CD4-positive, alpha-beta T cell treated with Interleukin-6 at 100 ng/mL for 8 hours (primary cell): ENCODE results near the gene ITPR2.
"Not testable (repeated sequence)": the region's sequence is repeated elsewhere in the genome, so short reads cannot be mapped to it uniquely, and the experiment has no call there.

Source experiments
- DNase-seq: peaks from one replicate; pipeline ENCODE4 v3.0.0-alpha.2; 2020; ENCODE audit warnings: mixed read lengths, low spot score

The ITPR2 gene

GRCh38 chr12:26659930-26660329, 173.1 kb downstream of the ITPR2 start:
- DNase-seq = no peak

- no peak for DNase-seq
These were observed 174.0 kb downstream of the ITPR2 start for GRCh38 chr12:26658991-26659390.

GRCh38 chr12:26654623-26655022, 178.4 kb downstream of the ITPR2 start:
- no peak for DNase-seq

GRCh38 chr12:26651566-26652188, 181.3 kb downstream of the ITPR2 start:
- no peak for DNase-seq

GRCh38 chr12:26651036-26651435, 182.0 kb downstream of the ITPR2 start:
- no peak for DNase-seq

GRCh38 chr12:26648999-26649398, 184.0 kb downstream of the ITPR2 start:
- DNase-seq = no peak

GRCh38 chr12:26648584-26648983, 184.4 kb downstream of the ITPR2 start:
- DNase-seq = no peak

- no peak for DNase-seq
These were observed 184.9 kb downstream of the ITPR2 start for GRCh38 chr12:26648066-26648465.

- no peak for DNase-seq
These were observed 185.9 kb downstream of the ITPR2 start for GRCh38 chr12:26647088-26647487.

GRCh38 chr12:26646571-26646970, 186.4 kb downstream of the ITPR2 start:
- no peak for DNase-seq

- not testable (repeated sequence) for DNase-seq
These were observed 188.6 kb downstream of the ITPR2 start for GRCh38 chr12:26644376-26644775.

- no peak for DNase-seq
These were observed 189.3 kb downstream of the ITPR2 start for GRCh38 chr12:26643532-26644315.

- no peak for DNase-seq
These were observed 190.6 kb downstream of the ITPR2 start for GRCh38 chr12:26642361-26642760.

GRCh38 chr12:26636710-26637328, 196.2 kb downstream of the ITPR2 start:
- no peak for DNase-seq

GRCh38 chr12:26633591-26634210, 199.3 kb downstream of the ITPR2 start:
- DNase-seq = no peak

GRCh38 chr12:26632756-26633155, 200.2 kb downstream of the ITPR2 start:
- no peak for DNase-seq

GRCh38 chr12:26631846-26632245, 201.1 kb downstream of the ITPR2 start:
- DNase-seq = no peak

- DNase-seq = no peak
These were observed 202.4 kb downstream of the ITPR2 start for GRCh38 chr12:26630546-26631027.

- no peak for DNase-seq
These were observed 203.1 kb downstream of the ITPR2 start for GRCh38 chr12:26629864-26630263.

- no peak for DNase-seq
These were observed 204.8 kb downstream of the ITPR2 start for GRCh38 chr12:26628234-26628633.

- DNase-seq = no peak
These were observed 205.7 kb downstream of the ITPR2 start for GRCh38 chr12:26627335-26627734.

- DNase-seq = no peak
These were observed 209.9 kb downstream of the ITPR2 start for GRCh38 chr12:26623136-26623535.

- DNase-seq = no peak
These were observed 210.4 kb downstream of the ITPR2 start for GRCh38 chr12:26622601-26623000.
